H1 (cell line): ENCODE data around the gene LSM14B. TPM values are rescaled to one million over a fixed set of nuclear protein-coding genes. Genes with fewer than 3 reads are reported as not detected.

ENCODE experiments used
- CTCF ChIA-PET: fragments of 300-600 bp; sonication (Branson Sonifier 250); formaldehyde crosslinking; loops from one replicate; lab custom pipeline; 2021; ENCODE audit not compliant: partially characterized antibody; lab: Charles Lee
- POLR2A ChIA-PET: fragments of 300-600 bp; sonication (Branson Sonifier 250); formaldehyde crosslinking; loops from one replicate; lab custom pipeline; 2021; ENCODE audit warnings: inconsistent platforms; ENCODE audit not compliant: partially characterized antibody; lab: Charles Lee
- DNase-seq, 2 experiments: peaks; one replicate each; pipeline versions ENCODE4 v3.0.0 to v3.0.0-alpha.2; 2010 to 2022; ENCODE audit warnings: low spot score in 2 of 2, low read depth in 1 of 2, mixed read lengths in 1 of 2
- FAIRE-seq: peaks from 2 replicates; lab custom pipeline; 2011; peaks lifted over from hg19 to GRCh38; lab: Jason Lieb, UNC
- H2AFZ ChIP-seq: 2 replicates; pipeline ENCODE4 v1.8.1; 2012; ENCODE audit warnings: low read length, inconsistent platforms
- H2AK5ac ChIP-seq: 2 replicates; pipeline ENCODE4 v1.6.1; 2013; ENCODE audit warnings: low read depth, low read length
- H2BK120ac ChIP-seq: replicated peaks from 2 replicates; pipeline ENCODE3; 2013; ENCODE audit warnings: low read depth, low read length, inconsistent platforms
- H2BK12ac ChIP-seq: 2 replicates; pipeline ENCODE4 v1.6.1; 2013; ENCODE audit warnings: low read depth, low read length
- H2BK15ac ChIP-seq: 2 replicates; pipeline ENCODE4 v1.6.1; 2013; ENCODE audit warnings: low read length
- H2BK20ac ChIP-seq: 2 replicates; pipeline ENCODE4 v1.6.1; 2013; ENCODE audit warnings: low read length
- H2BK5ac ChIP-seq: 2 replicates; pipeline ENCODE4 v1.6.1; 2013; ENCODE audit warnings: low read depth, low read length
- H3K14ac ChIP-seq: 2 replicates; pipeline ENCODE4 v1.6.1; 2013; ENCODE audit warnings: inconsistent platforms; ENCODE audit not compliant: insufficient read length
- H3K18ac ChIP-seq: 2 replicates; pipeline ENCODE4 v1.6.1; 2013; ENCODE audit warnings: low read length; ENCODE audit errors: extremely low read depth
- H3K23ac ChIP-seq: 2 replicates; pipeline ENCODE4 v1.6.1; 2013; ENCODE audit warnings: inconsistent platforms; ENCODE audit not compliant: insufficient read length
- H3K23me2 ChIP-seq: 2 replicates; pipeline ENCODE4 v1.6.1; 2013; ENCODE audit warnings: low read depth, low read length
- H3K27ac ChIP-seq: 2 replicates; pipeline ENCODE4 v1.6.1; 2011; ENCODE audit warnings: low read depth, low read length, inconsistent platforms
- H3K27me3 ChIP-seq, 4 experiments: replicated peaks in 1 of 4; 1 replicate in 1 of 4; 2 replicates in 3 of 4; pipeline versions ENCODE4 v1.6.1 to v1.8.1; 2011 to 2013; ENCODE audit warnings: low read length in 3 of 4, mild to moderate bottlenecking in 3 of 4, inconsistent platforms in 2 of 4, mixed read lengths in 2 of 4, moderate library complexity in 1 of 4; ENCODE audit not compliant: control insufficient read depth in 3 of 4, insufficient read depth in 3 of 4; ENCODE audit errors: extremely low read depth in 1 of 4
- H3K36me3 ChIP-seq, 4 experiments: 2 replicates each; pipeline versions ENCODE4 v1.6.1 to v1.8.1; 2011 to 2013; ENCODE audit warnings: mild to moderate bottlenecking in 4 of 4, low read length in 3 of 4, moderate library complexity in 2 of 4, control low read depth in 1 of 4, inconsistent platforms in 1 of 4; ENCODE audit not compliant: insufficient read depth in 4 of 4, control insufficient read depth in 2 of 4
- H3K4ac ChIP-seq: replicated peaks from 2 replicates; pipeline ENCODE3; 2013; ENCODE audit warnings: low read length, low read depth, mixed read lengths, inconsistent platforms; ENCODE audit not compliant: insufficient read length
- H3K4me1 ChIP-seq, 4 experiments: replicated peaks in 1 of 4; 1 replicate in 1 of 4; 2 replicates in 3 of 4; pipeline versions ENCODE4 v1.6.1 to v1.8.1; 2011 to 2013; ENCODE audit warnings: low read length in 3 of 4, inconsistent platforms in 2 of 4, mixed read lengths in 1 of 4; ENCODE audit not compliant: insufficient read depth in 4 of 4, control insufficient read depth in 3 of 4
- H3K4me2 ChIP-seq, 2 experiments: 2 replicates each; pipeline versions ENCODE4 v1.6.1 to v1.8.1; 2011 to 2013; ENCODE audit warnings: low read depth in 2 of 2, low read length in 2 of 2, control low read depth in 1 of 2, inconsistent platforms in 1 of 2, mild to moderate bottlenecking in 1 of 2; ENCODE audit not compliant: insufficient read depth in 1 of 2
- H3K4me3 ChIP-seq, 4 experiments: fragments of 200-600, 300-600 bp in 1 of 4; sonication (generic), shearing (Covaris generic), sonication (Bioruptor Twin) in 1 of 4; 2 replicates each; pipeline versions ENCODE4 v1.5.1 to v1.8.1; 2011 to 2016; ENCODE audit warnings: low read length in 4 of 4, low read depth in 3 of 4, control low read depth in 2 of 4, inconsistent platforms in 2 of 4, mild to moderate bottlenecking in 2 of 4, mixed read lengths in 1 of 4, moderate library complexity in 1 of 4; ENCODE audit not compliant: insufficient read depth in 2 of 4; ENCODE audit errors: extremely low read depth in 1 of 4
- H3K56ac ChIP-seq: replicated peaks from 2 replicates; pipeline ENCODE3; 2013; ENCODE audit warnings: low read depth, mild to moderate bottlenecking, mixed read lengths, low read length, inconsistent platforms; ENCODE audit not compliant: insufficient read length
- H3K79me1 ChIP-seq: 2 replicates; pipeline ENCODE4 v1.6.1; 2013; ENCODE audit warnings: low read depth, low read length, control low read depth
- H3K79me2 ChIP-seq, 2 experiments: 2 replicates each; pipeline versions ENCODE4 v1.6.1 to v1.8.1; 2012 to 2013; ENCODE audit warnings: low read length in 2 of 2, mild to moderate bottlenecking in 2 of 2, inconsistent platforms in 1 of 2; ENCODE audit not compliant: insufficient read depth in 2 of 2, control insufficient read depth in 1 of 2
- H3K9ac ChIP-seq, 4 experiments: replicated peaks in 1 of 4; 1 replicate in 1 of 4; 2 replicates in 3 of 4; pipeline versions ENCODE4 v1.6.1 to v1.8.1; 2011 to 2013; ENCODE audit warnings: low read depth in 3 of 4, low read length in 3 of 4, control low read depth in 2 of 4, mild to moderate bottlenecking in 2 of 4, moderate library complexity in 2 of 4, inconsistent platforms in 1 of 4; ENCODE audit errors: extremely low read depth in 1 of 4
- H3K9me3 ChIP-seq, 2 experiments: 2 replicates each; pipeline versions ENCODE4 v1.6.1 to v1.8.1; 2012 to 2013; ENCODE audit warnings: mild to moderate bottlenecking in 2 of 2, moderate library complexity in 2 of 2, control low read depth in 1 of 2, inconsistent platforms in 1 of 2, low read depth in 1 of 2, low read length in 1 of 2, mixed read lengths in 1 of 2; ENCODE audit not compliant: insufficient read depth in 2 of 2
- H4K20me1 ChIP-seq, 2 experiments: replicated peaks in 1 of 2; 2 replicates each; pipeline versions ENCODE3 to v1.8.1; 2011 to 2013; ENCODE audit warnings: inconsistent platforms in 2 of 2, low read length in 2 of 2, mild to moderate bottlenecking in 1 of 2; ENCODE audit not compliant: insufficient read depth in 2 of 2, control insufficient read depth in 1 of 2
- H4K5ac ChIP-seq: 2 replicates; pipeline ENCODE4 v1.6.1; 2013; ENCODE audit warnings: low read length, low read depth, mixed read lengths, inconsistent platforms; ENCODE audit not compliant: insufficient read length
- H4K8ac ChIP-seq: 2 replicates; pipeline ENCODE4 v1.8.0; 2013; ENCODE audit warnings: mild to moderate bottlenecking, moderate library complexity, low read length, inconsistent platforms; ENCODE audit not compliant: insufficient read depth; ENCODE audit errors: extremely low read depth
- H4K91ac ChIP-seq: replicated peaks from 2 replicates; pipeline ENCODE3; 2013; ENCODE audit warnings: low read length, mixed read lengths, inconsistent platforms; ENCODE audit not compliant: insufficient read length
- CTBP2 ChIP-seq: IDR thresholded peaks from 2 replicates; pipeline ENCODE4 v1.7.0; 2011; ENCODE audit warnings: borderline replicate concordance, mild to moderate bottlenecking, moderate library complexity, mixed read lengths, low read length; ENCODE audit not compliant: insufficient read depth, insufficient read length
- CTCF ChIP-seq, 3 experiments: IDR thresholded peaks; 1 replicate in 2 of 3; 2 replicates in 1 of 3; pipeline versions ENCODE4 v1.5.1 to v1.6.1; 2011; ENCODE audit warnings: low read length in 3 of 3, mild to moderate bottlenecking in 3 of 3, inconsistent platforms in 2 of 3, low read depth in 1 of 3, moderate library complexity in 1 of 3; ENCODE audit not compliant: insufficient read depth in 1 of 3; ENCODE audit errors: control extremely low read depth in 1 of 3
- EZH2 ChIP-seq: fragments of 200-600 bp; sonication (generic); IDR thresholded peaks from 2 replicates; pipeline ENCODE4 v1.7.1; 2012; ENCODE audit warnings: low read depth, mild to moderate bottlenecking, moderate library complexity, low read length, inconsistent platforms; ENCODE audit not compliant: severe bottlenecking
- HDAC6 ChIP-seq: IDR thresholded peaks from one replicate; pipeline ENCODE4 v1.7.1; 2012; ENCODE audit warnings: low read depth, mild to moderate bottlenecking, inconsistent platforms, low read length, moderate library complexity
- KDM4A ChIP-seq: IDR thresholded peaks from one replicate; pipeline ENCODE4 v1.7.1; 2012; ENCODE audit warnings: low read depth, mild to moderate bottlenecking, moderate library complexity, low read length, inconsistent platforms; ENCODE audit not compliant: severe bottlenecking
- RNF2 ChIP-seq: fragments of 200-900, 300-1000 bp; sonication (generic); IDR thresholded peaks from 2 replicates; pipeline ENCODE4 v1.7.1; 2016; ENCODE audit warnings: borderline replicate concordance, low read depth, mild to moderate bottlenecking, antibody characterized with exemption, low read length; ENCODE audit not compliant: poor library complexity, severe bottlenecking; ENCODE audit errors: missing control alignments
- TEAD4 ChIP-seq: IDR thresholded peaks from 2 replicates; pipeline ENCODE4 v1.6.1; 2012; ENCODE audit warnings: low read depth, low read length, inconsistent platforms, mixed read lengths
- WGBS, 2 experiments: shearing (Covaris generic) in 1 of 2; methylation state at CpG; one replicate each; pipeline versions ENCODE4 v1.1.6 to v1.1.7; 2013 to 2015; ENCODE audit warnings: low lambda C conversion rate in 2 of 2, mixed read lengths in 2 of 2, inconsistent platforms in 1 of 2, low coverage in 1 of 2, missing lambda C conversion rate in 1 of 2; ENCODE audit not compliant: insufficient replicate concordance in 2 of 2, insufficient coverage in 1 of 2, insufficient read length in 1 of 2; ENCODE audit errors: extremely low coverage in 1 of 2, missing lambda C conversion rate in 1 of 2; 5-methylcytosine and 5-hydroxymethylcytosine counted together
- polyA plus RNA-seq, 7 experiments: library from polyadenylated mRNA; depleted of rRNA in 3 of 7; stranded (reverse) in 5 of 7; unstranded in 2 of 7; fragments of >200 nt in 5 of 7; fragments of 200-250 nt in 2 of 7; gene quantifications; 1 replicate in 5 of 7; 2 replicates in 1 of 7; 4 replicates in 1 of 7; pipeline versions ENCODE4 v1.2.1 to v1.2.3, GENCODE V29; 2011 to 2013; ENCODE audit warnings: missing spikeins in 2 of 7, mixed read lengths in 2 of 7
- total RNA-seq: library from RNA; stranded (reverse); fragmentation: NEBNext Ultra II Directional; extraction: Animal tissue kit (Norgen Biotek cat#: 25700); gene quantifications from 2 replicates; pipeline ENCODE4 v1.2.1, GENCODE V29; 2021

The LSM14B gene
- total and polyA plus RNA-seq, 2 of the 8 experiments (the other 6 are each of a cell fraction or from before 2014, with no cell fraction given) = 58.3 to 65.6 TPM

- H3K27me3 ChIP-seq = no peaks in the 10 kb centered on the region
- ChIA-PET POLR2A (interaction anchor here (0.6 to 1.6 kb wide), 4 partner anchors 10 to 83 kb away, joined by 3 to 5 read pairs (median 4); no protein-coding TSS in a partner anchor), CTCF (interaction anchor here (1.1 kb wide), 1 partner anchor 14 kb away, joined by 3 read pairs; no protein-coding TSS in a partner anchor)
- H3K4me2 ChIP-seq = peak overlapping the region in 1 of 2 experiments; percentile 40; a peak in 1 of 4 replicates
- H3K9ac ChIP-seq = no peak overlapping the region
- H3K27ac ChIP-seq = no peak overlapping the region
- H4K8ac ChIP-seq = 0 out of 2 replicates have a peak overlapping the region, but pooled peaks have one; percentile 11
- H2BK5ac ChIP-seq = peak overlapping the region; percentile 9; the same call in 1 of the 2 replicates
- peak overlapping the region; percentile 67; the same call in 1 of the 2 replicates for H2AK5ac ChIP-seq
- H3K23me2 ChIP-seq = no peaks in the 10 kb centered on the region
- no peak overlapping the region for H2BK15ac ChIP-seq
- H4K20me1 ChIP-seq = peaks cover 52 to 64% of the 10 kb centered on the region in 2 experiments
- no peaks in the 10 kb centered on the region; a peak in 1 of 4 replicates for H3K9me3 ChIP-seq
- H3K4me3 ChIP-seq = no peak overlapping the region
- no peak overlapping the region for H2BK120ac ChIP-seq
- FAIRE-seq (no peak), DNase-seq (no peak)
- no peak overlapping the region for H3K23ac ChIP-seq
- no peak overlapping the region for H2AFZ ChIP-seq
- WGBS, 2 experiments = 79% methylated on average over 24 of the region's 24 CpGs; no CpG with 5 or more reads in 1 of the 2 experiments
- H3K56ac ChIP-seq = no peak overlapping the region
- no peak overlapping the region for H3K14ac ChIP-seq
- peaks cover 58 to 99% of the 10 kb centered on the region in 2 experiments for H3K79me2 ChIP-seq
- no peak overlapping the region for H4K91ac ChIP-seq
- no peak overlapping the region for H3K4ac ChIP-seq
- H3K79me1 ChIP-seq = peaks cover 59% of the 10 kb centered on the region
- peaks cover 0 to 11% (median 8%) of the 10 kb centered on the region in 4 experiments; a peak in 6 of 8 replicates for H3K36me3 ChIP-seq
- H3K18ac ChIP-seq = no peak overlapping the region
- 0 out of 2 replicates have a peak overlapping the region, but pooled peaks have one; percentile 31 for H2BK12ac ChIP-seq
- no peak overlapping the region for H4K5ac ChIP-seq
- H3K4me1 ChIP-seq = peaks cover 0 to 17% (median 8%) of the 10 kb centered on the region in 4 experiments; a peak in 6 of 7 replicates
- no peak overlapping the region for H2BK20ac ChIP-seq
- TF ChIP-seq KDM4A = no peak
- no peak for TF ChIP-seq HDAC6
- no peak for TF ChIP-seq CTBP2
- peak; percentile 93; the same call in 1 of the 2 replicates for TF ChIP-seq TEAD4
- no peak for TF ChIP-seq CTCF (IDR thresholded peaks at IDR 0.05; ENCODE audit: control extremely low read depth in 1 of 3, insufficient read depth in 1 of 3, low read depth in 1 of 3, low read length in 3 of 3)
- no peak for TF ChIP-seq EZH2
- TF ChIP-seq RNF2 = no peak
Observed at GRCh38 chr20:62149532-62150309, 27.4 kb downstream of the LSM14B start.
